Gastroesophageal sphincter (tissue), 4 donors: ENCODE measurements around the gene ZSWIM5. TPM values are rescaled to one million over a fixed set of nuclear protein-coding genes. Genes with fewer than 3 reads are reported as not detected.
A peak's percentile ranks its signal among the peaks of the same experiment; 100 is the strongest.

Experiments used
- ATAC-seq: fragments of 150-250 bp; one replicate; pipeline ENCODE4 v1.9.1; 2016; ENCODE audit warnings: mild to moderate bottlenecking, moderate library complexity
- H3K27ac ChIP-seq, 4 donors: fragments of 200-600 bp; sonication (generic) in 3 of 4; 1 replicate in 3 of 4; 2 replicates in 1 of 4; pipeline ENCODE4 v1.5.1; 2016 to 2019
- H3K27me3 ChIP-seq: fragments of 200-600 bp; sonication (generic); one replicate; pipeline ENCODE4 v1.5.1; 2019
- H3K36me3 ChIP-seq, 2 donors: fragments of 200-600 bp; sonication (generic); one replicate each; pipeline ENCODE4 v1.5.1; 2019; ENCODE audit warnings: control low read depth in 1 of 2
- H3K4me1 ChIP-seq, 3 donors: fragments of 200-600 bp; sonication (generic); 1 replicate in 2 of 3; 2 replicates in 1 of 3; pipeline ENCODE4 v1.5.1; 2016 to 2019; ENCODE audit warnings: control low read depth in 2 of 3
- H3K4me3 ChIP-seq, 2 donors: fragments of 200-600 bp; sonication (generic); one replicate each; pipeline ENCODE4 v1.5.1; 2019; ENCODE audit warnings: mild to moderate bottlenecking in 1 of 2, moderate library complexity in 1 of 2
- H3K9me3 ChIP-seq, 3 donors: fragments of 200-600 bp; sonication (generic); one replicate each; pipeline ENCODE4 v1.5.1; 2017 to 2019; ENCODE audit warnings: control low read depth in 2 of 3
- EP300 ChIP-seq: sonication (generic); formaldehyde crosslinking; IDR thresholded peaks from one replicate; pipeline ENCODE4 v1.6.1; 2017; ENCODE audit warnings: antibody characterized with exemption, mild to moderate bottlenecking
- POLR2A ChIP-seq, 2 donors: fragments of 450-650 bp; IDR thresholded peaks; one replicate each; pipeline ENCODE4 v1.6.1; 2017; ENCODE audit warnings: antibody characterized with exemption in 2 of 2, mild to moderate bottlenecking in 2 of 2, moderate library complexity in 1 of 2
- POLR2AphosphoS5 ChIP-seq: sonication (generic); formaldehyde crosslinking; IDR thresholded peaks from one replicate; pipeline ENCODE4 v1.6.1; 2017; ENCODE audit warnings: antibody characterized with exemption
- whole genome bisulfite sequencing, 2 donors: methylation state at CpG; one replicate each; pipeline ENCODE4 v1.1.5; 2018; ENCODE audit warnings: low coverage in 1 of 2; 5-methylcytosine and 5-hydroxymethylcytosine counted together
- total RNA-seq, 4 donors: library from RNA; depleted of rRNA; stranded (reverse); fragments of >200 nt; gene quantifications; one replicate each; pipeline ENCODE4 v1.1.0, GENCODE V29; 2016
- TF ChIP-seq, protein P1 (sequence below), 4 experiments: fragments of 200-600 bp in 2 of 4; fragments of 450-650 bp in 2 of 4; sonication (generic) in 1 of 4; IDR thresholded peaks; one replicate each; pipeline ENCODE4 v1.5.1; 2017 to 2019; ENCODE audit warnings: antibody characterized with exemption in 4 of 4, mild to moderate bottlenecking in 2 of 4, moderate library complexity in 2 of 4

The ZSWIM5 gene
- total RNA-seq, 4 donors from 2014 or later = 3.3 to 8.1 (median 5.8) TPM

DNA sequence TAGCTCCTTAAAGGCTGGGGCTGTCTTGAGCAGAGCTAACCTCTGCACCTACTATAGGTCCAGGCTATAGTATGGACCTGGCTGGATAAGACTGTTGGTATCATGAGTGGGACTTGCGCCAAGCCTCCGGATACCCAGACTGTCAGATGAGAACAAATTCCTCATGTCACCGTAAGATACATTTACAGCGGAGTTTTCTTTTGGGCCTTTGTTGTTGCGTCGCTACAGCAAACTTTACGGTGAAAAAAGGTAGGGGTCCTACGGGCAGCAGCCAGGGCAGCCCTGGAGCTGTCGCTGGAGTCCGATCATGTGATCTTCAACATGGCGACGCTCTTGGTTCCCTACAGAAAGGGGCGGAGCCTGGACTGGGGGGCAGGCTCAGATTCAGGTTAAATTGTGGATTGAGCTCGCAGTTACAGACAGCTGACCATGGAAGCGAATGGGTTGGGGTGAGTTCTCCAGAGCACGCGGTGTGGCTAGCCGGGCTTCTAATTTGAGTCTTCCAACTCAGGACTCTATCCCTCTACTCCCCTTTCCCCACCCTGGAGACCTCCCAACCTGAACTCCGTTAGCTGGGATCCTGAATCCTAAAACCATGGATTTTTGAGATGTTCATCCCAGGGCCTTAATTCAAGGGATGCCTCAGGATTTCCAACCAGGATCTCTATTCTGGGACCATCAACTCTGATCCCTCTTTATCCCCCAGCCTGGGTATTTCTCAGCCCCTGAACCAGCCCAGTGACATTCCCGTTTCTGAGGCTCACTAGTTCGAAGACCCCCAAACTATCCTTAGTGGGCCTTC, 194.4 kb downstream of the ZSWIM5 start, which contains the start of gene UROD:
Gene UROD, plus strand, starts transcription at position 418 of the 802 bp plus-strand sequence. Its CDS starts 12 bp downstream, at position 430.
- WGBS, 2 donors = 0 to 3% methylated on average over 7 to 8 of the region's 21 CpGs
- peak; percentile 93 for ATAC-seq
- H3K27me3 ChIP-seq = no peaks in the 10 kb centered on the region
- TF ChIP-seq, protein P1, sequence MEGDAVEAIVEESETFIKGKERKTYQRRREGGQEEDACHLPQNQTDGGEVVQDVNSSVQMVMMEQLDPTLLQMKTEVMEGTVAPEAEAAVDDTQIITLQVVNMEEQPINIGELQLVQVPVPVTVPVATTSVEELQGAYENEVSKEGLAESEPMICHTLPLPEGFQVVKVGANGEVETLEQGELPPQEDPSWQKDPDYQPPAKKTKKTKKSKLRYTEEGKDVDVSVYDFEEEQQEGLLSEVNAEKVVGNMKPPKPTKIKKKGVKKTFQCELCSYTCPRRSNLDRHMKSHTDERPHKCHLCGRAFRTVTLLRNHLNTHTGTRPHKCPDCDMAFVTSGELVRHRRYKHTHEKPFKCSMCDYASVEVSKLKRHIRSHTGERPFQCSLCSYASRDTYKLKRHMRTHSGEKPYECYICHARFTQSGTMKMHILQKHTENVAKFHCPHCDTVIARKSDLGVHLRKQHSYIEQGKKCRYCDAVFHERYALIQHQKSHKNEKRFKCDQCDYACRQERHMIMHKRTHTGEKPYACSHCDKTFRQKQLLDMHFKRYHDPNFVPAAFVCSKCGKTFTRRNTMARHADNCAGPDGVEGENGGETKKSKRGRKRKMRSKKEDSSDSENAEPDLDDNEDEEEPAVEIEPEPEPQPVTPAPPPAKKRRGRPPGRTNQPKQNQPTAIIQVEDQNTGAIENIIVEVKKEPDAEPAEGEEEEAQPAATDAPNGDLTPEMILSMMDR (IDR thresholded peaks at IDR 0.05) = peak in 1 of 4 experiments; percentile 6
- peak; percentile 54 for TF ChIP-seq POLR2AphosphoS5
- TF ChIP-seq EP300 = no peak
- TF ChIP-seq POLR2A (IDR thresholded peaks at IDR 0.05) = peak in 1 of 2 donors; percentile 39
- H3K4me3 ChIP-seq = peak within 1 kb of the TSS; percentile 94 to 100
- peaks cover 0 to 58% (median 37%) of the 10 kb centered on the region in 3 donors for H3K4me1 ChIP-seq
- H3K9me3 ChIP-seq = no peaks in the 10 kb centered on the region
- peaks cover 0 to 53% of the 10 kb centered on the region in 2 donors for H3K36me3 ChIP-seq
- peak within 1 kb of the TSS; percentile 87 to 90 (median 90) for H3K27ac ChIP-seq

DNA sequence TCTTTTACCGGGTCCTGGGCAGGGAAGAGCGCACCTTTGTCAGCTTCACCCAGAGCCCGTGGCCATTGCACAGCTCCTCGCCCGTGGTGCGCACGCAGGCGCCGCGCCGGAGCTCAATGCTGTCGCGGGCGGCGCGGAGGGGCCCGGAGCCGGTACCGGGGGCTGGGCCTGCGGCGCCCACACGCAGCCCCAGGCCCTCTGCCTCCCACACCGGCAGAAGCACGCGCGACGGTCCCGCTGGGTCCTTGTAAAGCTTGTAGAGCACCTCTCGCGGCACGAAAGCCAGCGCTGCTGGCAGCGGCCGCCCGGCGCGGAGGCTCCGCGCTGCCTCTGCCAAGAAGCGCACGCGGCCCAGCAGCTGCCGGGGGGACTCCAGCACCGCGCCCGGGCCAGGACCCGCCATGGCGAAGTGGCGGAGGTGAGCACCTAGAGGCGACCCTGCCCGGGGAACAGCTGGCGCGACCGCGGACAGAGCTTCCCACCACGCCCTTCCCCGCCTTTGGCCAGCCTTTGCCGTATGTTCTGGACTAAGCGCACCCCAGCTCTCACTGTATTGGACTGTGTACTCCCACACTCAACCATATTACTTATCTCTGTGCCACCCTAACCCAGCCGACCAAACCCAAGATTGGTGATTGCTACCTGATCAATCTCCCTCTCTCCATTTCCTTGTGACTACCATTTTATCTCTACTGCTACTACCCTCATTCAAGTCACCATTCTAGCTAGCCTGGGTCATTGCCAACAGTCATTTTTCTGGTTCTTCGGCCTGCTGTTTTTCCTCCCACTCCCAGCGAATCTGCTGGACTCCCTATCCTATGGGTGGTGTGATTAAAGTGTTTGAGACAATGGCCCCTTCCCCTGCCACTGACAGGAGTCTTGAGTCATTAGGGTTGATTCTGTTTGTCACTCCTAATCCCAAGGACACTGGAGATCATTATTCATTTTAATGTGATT, 195.3 kb downstream of the ZSWIM5 start, which contains the start of gene HECTD3:
Gene HECTD3, minus strand, starts transcription at position 470 of the 957 bp plus-strand sequence. Its CDS starts 67 bp downstream, at position 403.
- Histone ChIP-seq H3K4me3 (peak within 1 kb of the TSS; percentile 94 to 100), H3K27ac (peak within 1 kb of the TSS; percentile 87 to 90 (median 90)), H3K36me3 (peaks cover 0 to 61% of the 10 kb centered on the region in 2 donors), H3K27me3 (no peaks in the 10 kb centered on the region), H3K4me1 (peaks cover 0 to 58% (median 37%) of the 10 kb centered on the region in 3 donors), H3K9me3 (no peaks in the 10 kb centered on the region)
- peak; percentile 76 for ATAC-seq
- WGBS, 2 donors = 0 to 7% methylated on average over 3 to 4 of the region's 62 CpGs
- TF ChIP-seq POLR2AphosphoS5 = peak; percentile 50
- TF ChIP-seq, protein P1 (IDR thresholded peaks at IDR 0.05) = peak in 2 of 4 experiments; percentile 4 to 28
- TF ChIP-seq EP300 = no peak
- TF ChIP-seq POLR2A (IDR thresholded peaks at IDR 0.05) = peak; percentile 58 to 63

GRCh38 chr1:45009956-45010854, 196.2 kb downstream of the ZSWIM5 start:
- Histone ChIP-seq H3K4me1 (peaks cover 0 to 58% (median 37%) of the 10 kb centered on the region in 3 donors), H3K27ac (peak overlapping the region in 3 of 4 donors; percentile 87 to 90 (median 90)), H3K27me3 (no peaks in the 10 kb centered on the region), H3K36me3 (peaks cover 0 to 61% of the 10 kb centered on the region in 2 donors), H3K4me3 (peak overlapping the region; percentile 94 to 100), H3K9me3 (no peaks in the 10 kb centered on the region)
- WGBS, 2 donors = 21 to 59% methylated on average over 5 to 12 of the region's 41 CpGs
- TF ChIP-seq POLR2AphosphoS5 (no peak), EP300 (no peak), POLR2A (IDR thresholded peaks at IDR 0.05) (no peak)
- TF ChIP-seq, protein P1 (IDR thresholded peaks at IDR 0.05) = no peak
- ATAC-seq = no peak

DNA sequence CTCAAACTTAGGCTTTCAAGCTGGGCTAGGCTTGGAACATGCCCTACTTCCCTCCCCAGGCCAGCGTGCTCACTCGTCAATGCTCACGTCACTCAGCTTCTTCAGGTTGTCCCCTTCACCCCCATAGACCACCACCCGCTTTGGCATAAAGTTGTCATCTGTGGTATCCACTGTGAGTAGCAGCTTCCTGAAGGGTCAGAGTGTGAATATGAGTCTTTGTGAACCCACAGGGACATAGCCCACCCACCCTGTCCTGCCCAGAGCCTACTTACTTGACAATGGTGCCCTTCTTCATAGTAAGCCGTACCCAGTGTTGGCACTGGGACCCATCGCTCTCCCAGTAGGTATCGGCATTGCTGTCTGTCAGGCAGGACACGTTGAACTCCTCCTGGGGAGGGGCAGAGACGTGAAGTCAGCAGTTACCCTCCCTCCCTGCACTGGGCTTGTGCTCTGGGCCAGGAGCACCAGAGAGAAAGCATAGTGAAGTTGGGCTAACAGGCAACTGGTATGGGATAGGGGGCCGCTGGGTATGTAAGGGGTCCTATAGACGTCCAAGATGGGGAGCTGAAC, 197.0 kb downstream of the ZSWIM5 start:
- peaks cover 0 to 51% (median 32%) of the 10 kb centered on the region in 3 donors for H3K4me1 ChIP-seq
- H3K27me3 ChIP-seq = no peaks in the 10 kb centered on the region
- peaks cover 0 to 65% of the 10 kb centered on the region in 2 donors for H3K36me3 ChIP-seq
- H3K4me3 ChIP-seq = peak overlapping the region in 1 of 2 donors; percentile 100
- no peak for TF ChIP-seq POLR2A (IDR thresholded peaks at IDR 0.05)
- TF ChIP-seq EP300 = no peak
- TF ChIP-seq POLR2AphosphoS5 = no peak
- TF ChIP-seq, protein P1 (IDR thresholded peaks at IDR 0.05) = no peak
- H3K27ac ChIP-seq = peak overlapping the region in 1 of 4 donors; percentile 87
- WGBS, 2 donors = 79 to 82% methylated on average over 4 to 7 of the region's 11 CpGs
- ATAC-seq = no peak
- no peaks in the 10 kb centered on the region for H3K9me3 ChIP-seq
